C4-2B (cell line): ENCODE results near the gene NAIF1.

Experiments
- H3K27ac ChIP-seq: fragments of 450-650 bp; 2 replicates; pipeline ENCODE4 v1.5.1; 2017
- ZFX ChIP-seq: fragments of 450-650 bp; IDR thresholded peaks from 2 replicates; pipeline ENCODE4 v1.6.1; 2017
- TF ChIP-seq, protein P1 (sequence below): fragments of 450-650 bp; conservative IDR thresholded peaks from 2 replicates; pipeline ENCODE4 v1.5.1; 2017; ENCODE audit warnings: mild to moderate bottlenecking

NAIF1 gene

DNA sequence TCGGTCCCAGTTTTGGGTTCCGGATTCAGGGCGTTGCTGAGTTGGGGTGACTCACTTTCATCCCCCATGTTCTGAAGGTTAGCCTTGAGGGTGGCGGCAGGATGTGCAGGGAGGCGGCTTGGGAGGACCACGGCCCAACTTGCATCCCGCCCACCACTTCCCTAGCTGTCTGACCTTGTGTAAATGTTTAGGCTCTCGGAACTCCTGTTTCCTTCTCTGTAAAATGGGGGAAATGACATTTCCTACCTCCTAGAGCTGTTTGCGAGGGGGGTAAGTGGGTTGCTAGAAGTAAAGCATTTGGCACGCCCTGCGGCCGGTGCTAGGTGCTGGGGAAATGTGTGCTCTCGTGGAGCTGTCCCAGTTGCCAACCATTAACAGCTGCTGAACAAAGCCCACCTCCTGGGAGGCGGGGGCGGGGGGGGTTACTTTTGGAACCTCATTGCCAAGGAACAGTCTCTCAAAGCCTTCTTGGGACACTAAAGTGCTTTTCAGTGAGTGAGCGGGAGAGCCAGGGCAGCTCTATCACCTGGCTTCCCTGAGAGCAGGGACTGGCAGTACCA, 32.9 kb upstream of the NAIF1 start:
- TF ChIP-seq ZFX = no peak
- TF ChIP-seq, protein P1, sequence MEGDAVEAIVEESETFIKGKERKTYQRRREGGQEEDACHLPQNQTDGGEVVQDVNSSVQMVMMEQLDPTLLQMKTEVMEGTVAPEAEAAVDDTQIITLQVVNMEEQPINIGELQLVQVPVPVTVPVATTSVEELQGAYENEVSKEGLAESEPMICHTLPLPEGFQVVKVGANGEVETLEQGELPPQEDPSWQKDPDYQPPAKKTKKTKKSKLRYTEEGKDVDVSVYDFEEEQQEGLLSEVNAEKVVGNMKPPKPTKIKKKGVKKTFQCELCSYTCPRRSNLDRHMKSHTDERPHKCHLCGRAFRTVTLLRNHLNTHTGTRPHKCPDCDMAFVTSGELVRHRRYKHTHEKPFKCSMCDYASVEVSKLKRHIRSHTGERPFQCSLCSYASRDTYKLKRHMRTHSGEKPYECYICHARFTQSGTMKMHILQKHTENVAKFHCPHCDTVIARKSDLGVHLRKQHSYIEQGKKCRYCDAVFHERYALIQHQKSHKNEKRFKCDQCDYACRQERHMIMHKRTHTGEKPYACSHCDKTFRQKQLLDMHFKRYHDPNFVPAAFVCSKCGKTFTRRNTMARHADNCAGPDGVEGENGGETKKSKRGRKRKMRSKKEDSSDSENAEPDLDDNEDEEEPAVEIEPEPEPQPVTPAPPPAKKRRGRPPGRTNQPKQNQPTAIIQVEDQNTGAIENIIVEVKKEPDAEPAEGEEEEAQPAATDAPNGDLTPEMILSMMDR = no peak
- peak overlapping the region; percentile 76 for H3K27ac ChIP-seq

GRCh38 chr9:128099231-128099931, 32.3 kb upstream of the NAIF1 start:
- TF ChIP-seq, protein P1 = no peak
- no peak for TF ChIP-seq ZFX
- H3K27ac ChIP-seq = peak overlapping the region; percentile 76

DNA sequence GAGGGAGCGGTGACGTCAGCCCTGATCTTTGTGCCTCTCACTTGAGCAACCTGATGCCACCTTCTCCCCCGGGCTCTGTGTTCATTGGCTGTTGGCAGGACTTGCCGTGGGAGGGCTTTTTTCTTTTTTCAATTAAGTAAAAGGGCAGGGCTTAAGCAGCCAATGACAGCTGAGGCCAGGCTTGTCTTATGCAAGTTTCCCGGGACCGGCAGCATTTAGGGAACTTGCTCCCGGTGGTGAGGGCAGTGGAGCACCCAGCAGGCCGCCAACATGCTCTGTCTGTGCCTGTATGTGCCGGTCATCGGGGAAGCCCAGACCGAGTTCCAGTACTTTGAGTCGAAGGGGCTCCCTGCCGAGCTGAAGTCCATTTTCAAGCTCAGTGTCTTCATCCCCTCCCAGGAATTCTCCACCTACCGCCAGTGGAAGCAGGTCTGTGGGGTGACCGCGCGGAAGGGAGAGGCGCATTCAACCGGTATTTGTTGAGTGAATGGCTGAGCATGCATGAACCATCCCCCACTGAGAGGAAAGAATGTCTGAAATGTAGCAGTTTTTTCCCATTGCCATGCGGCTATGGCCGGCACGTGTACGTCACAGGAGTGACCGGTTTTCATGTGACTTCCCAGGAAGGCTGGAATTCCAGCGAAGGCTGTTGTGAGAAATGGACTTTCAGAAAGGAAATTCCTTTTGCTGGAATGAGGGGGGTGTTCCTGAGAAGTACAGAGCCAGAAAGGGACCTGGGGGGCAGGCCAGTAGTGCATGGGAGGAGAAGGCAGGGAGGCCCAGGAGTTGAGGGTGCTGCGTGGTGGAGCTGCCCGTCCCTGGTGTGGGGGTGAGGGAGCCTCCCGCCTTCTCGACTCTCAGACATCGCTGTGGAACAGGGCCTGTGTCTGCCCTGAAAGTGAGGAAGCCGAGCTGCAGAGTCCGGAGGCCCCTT, 31.4 kb upstream of the NAIF1 start:
- peak overlapping the region; percentile 76 for H3K27ac ChIP-seq
- TF ChIP-seq ZFX = no peak
- TF ChIP-seq, protein P1 = no peak

- peak overlapping the region; percentile 76 for H3K27ac ChIP-seq
- no peak for TF ChIP-seq ZFX
- TF ChIP-seq, protein P1 = no peak
Observed at GRCh38 chr9:128097543-128098296, 30.6 kb upstream of the NAIF1 start.

- TF ChIP-seq, protein P1 = no peak
- no peak for TF ChIP-seq ZFX
- peak overlapping the region; percentile 76 for H3K27ac ChIP-seq
Observed at GRCh38 chr9:128096616-128097536, 29.8 kb upstream of the NAIF1 start.

DNA sequence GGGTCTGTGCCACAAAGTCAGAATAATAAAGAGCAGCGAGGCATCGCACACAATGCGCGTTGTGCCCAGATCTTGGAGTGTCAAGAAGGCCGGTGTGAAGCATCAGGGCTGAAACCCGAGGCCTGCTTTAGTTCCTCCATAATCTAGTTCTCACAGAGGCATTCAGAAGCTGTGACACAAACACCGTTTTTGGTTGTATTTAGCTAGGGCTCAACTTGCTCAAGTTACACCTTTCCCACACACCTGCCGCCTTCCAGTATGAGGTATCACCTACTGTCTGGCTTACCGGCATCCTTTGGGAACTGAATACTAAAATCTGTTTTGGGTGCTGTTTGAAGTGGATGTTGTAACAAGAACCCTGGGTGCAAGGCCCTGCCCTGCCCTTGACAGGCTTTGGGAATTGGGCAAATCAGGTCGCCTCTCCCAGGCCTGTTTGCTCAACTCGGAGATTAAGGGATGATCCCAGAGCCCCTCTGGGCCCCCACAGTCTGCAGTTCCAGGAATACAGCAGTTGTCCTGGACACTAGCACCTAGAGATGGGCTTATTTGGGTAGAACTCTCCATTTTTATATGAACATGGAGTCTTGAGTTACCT, 27.9 kb upstream of the NAIF1 start:
- H3K27ac ChIP-seq = peak overlapping the region; percentile 50
- TF ChIP-seq, protein P1 = no peak
- TF ChIP-seq ZFX = no peak
